GM12872 (cell line): Measurements from ENCODE around the gene ARRB1.

Experiments used
- CTCF ChIP-seq: IDR thresholded peaks from 3 replicates; pipeline ENCODE4 v1.5.1; 2011; ENCODE audit warnings: low read depth, mild to moderate bottlenecking, low read length, moderate library complexity; ENCODE audit not compliant: insufficient read depth

ARRB1 gene

GRCh38 chr11:75246671-75247350 is 104.7 kb downstream of the ARRB1 start:
- TF ChIP-seq CTCF, result no peak

- TF ChIP-seq CTCF, result no peak
These were observed 105.3 kb downstream of the ARRB1 start for GRCh38 chr11:75246006-75246670.

GRCh38 chr11:75245356-75246005 is 106.0 kb downstream of the ARRB1 start:
- peak; percentile 11; the same call in 1 of the 3 replicates for TF ChIP-seq CTCF

- TF ChIP-seq CTCF, result no peak
These were observed 107.2 kb downstream of the ARRB1 start for GRCh38 chr11:75244052-75244814.

- TF ChIP-seq CTCF, result no peak
These were observed 108.5 kb downstream of the ARRB1 start for GRCh38 chr11:75242722-75243600.

- no peak for TF ChIP-seq CTCF
These were observed 109.4 kb downstream of the ARRB1 start for GRCh38 chr11:75241906-75242644.
